Measurements from ENCODE around the gene PHYHD1.
"Not testable (repeated sequence)": the region's sequence is repeated elsewhere in the genome, so short reads cannot be mapped to it uniquely, and the experiment has no call there.

Gene PHYHD1

GRCh38 chr9:128927731-128928411, 7.1 kb downstream of the PHYHD1 start:
- peak; percentile 36 for DNase-seq

GRCh38 chr9:128928624-128929023, 7.8 kb downstream of the PHYHD1 start:
- no peak for DNase-seq

- no peak for DNase-seq
Observed at GRCh38 chr9:128929560-128929959, 8.8 kb downstream of the PHYHD1 start.

GRCh38 chr9:128933731-128934130, 12.9 kb downstream of the PHYHD1 start:
- no peak for DNase-seq

- DNase-seq = no peak
Observed at GRCh38 chr9:128936171-128936865, 15.5 kb downstream of the PHYHD1 start.

- DNase-seq = no peak
Observed at GRCh38 chr9:128937310-128938165, 16.8 kb downstream of the PHYHD1 start.

GRCh38 chr9:128940271-128940921, 19.6 kb downstream of the PHYHD1 start:
- no peak for DNase-seq

GRCh38 chr9:128940946-128941755, 20.4 kb downstream of the PHYHD1 start:
- no peak for DNase-seq

GRCh38 chr9:128943832-128944620, 23.2 kb downstream of the PHYHD1 start:
- DNase-seq = no peak

GRCh38 chr9:128944966-128945365, 24.2 kb downstream of the PHYHD1 start:
- not testable (repeated sequence) for DNase-seq

- DNase-seq = no peak
Observed at GRCh38 chr9:128945798-128946501, 25.2 kb downstream of the PHYHD1 start.

- peak; percentile 38 for DNase-seq
Observed at GRCh38 chr9:128946571-128947276, 25.9 kb downstream of the PHYHD1 start.

- DNase-seq = no peak
Observed at GRCh38 chr9:128947277-128947526, 26.4 kb downstream of the PHYHD1 start.

- peak; percentile 74 for DNase-seq
Observed at GRCh38 chr9:128947527-128948301, 26.9 kb downstream of the PHYHD1 start, which contains the start of the genes DOLK and NUP188. Gene DOLK, minus strand, starts transcription at chr9:128947603. Its CDS starts 300 bp downstream, at chr9:128947303. Gene NUP188, plus strand, starts transcription at chr9:128947699. Its CDS starts 21 bp downstream, at chr9:128947720.

- not testable (repeated sequence) for DNase-seq
Observed at GRCh38 chr9:128961403-128961802, 40.6 kb downstream of the PHYHD1 start.

- DNase-seq = no peak
Observed at GRCh38 chr9:128969491-128969890, 48.7 kb downstream of the PHYHD1 start.

GRCh38 chr9:128972956-128973355, 52.2 kb downstream of the PHYHD1 start:
- no peak for DNase-seq

GRCh38 chr9:128979111-128979510, 58.3 kb downstream of the PHYHD1 start:
- no peak for DNase-seq

GRCh38 chr9:128983536-128983935, 62.8 kb downstream of the PHYHD1 start:
- DNase-seq = no peak
